Spleen (tissue), 11 donors: ENCODE data around the gene JTB. TPM values are rescaled to one million over a fixed set of nuclear protein-coding genes. Genes with fewer than 3 reads are reported as not detected.

Experiments
- DNase-seq: peaks from one replicate; pipeline ENCODE4 v3.0.0-alpha.2; 2020
- H3K27ac ChIP-seq, 8 donors: fragments of 200-600 bp; sonication (generic) in 7 of 8; 1 replicate in 4 of 8; 2 replicates in 4 of 8; pipeline versions ENCODE4 v1.5.0 to v1.8.0; 2016 to 2021; ENCODE audit warnings: inconsistent platforms in 4 of 8, mild to moderate bottlenecking in 4 of 8, moderate library complexity in 1 of 8
- H3K27me3 ChIP-seq, 7 donors: fragments of 200-600 bp; sonication (generic) in 6 of 7; replicated peaks in 1 of 7; 1 replicate in 4 of 7; 2 replicates in 3 of 7; pipeline versions ENCODE4 v1.5.0 to v1.8.0; 2016 to 2021; ENCODE audit warnings: inconsistent platforms in 3 of 7, mild to moderate bottlenecking in 1 of 7
- H3K36me3 ChIP-seq, 6 donors: fragments of 200-600 bp; sonication (generic) in 5 of 6; 1 replicate in 4 of 6; 2 replicates in 2 of 6; pipeline versions ENCODE4 v1.5.0 to v1.8.0; 2016 to 2021; ENCODE audit warnings: inconsistent platforms in 2 of 6
- H3K4me1 ChIP-seq, 6 donors: fragments of 200-600 bp; sonication (generic) in 5 of 6; 1 replicate in 3 of 6; 2 replicates in 3 of 6; pipeline versions ENCODE4 v1.5.0 to v1.8.0; 2016 to 2021; ENCODE audit warnings: inconsistent platforms in 3 of 6
- H3K4me3 ChIP-seq, 8 donors: fragments of 200-600 bp; sonication (generic) in 7 of 8; 1 replicate in 4 of 8; 2 replicates in 4 of 8; pipeline versions ENCODE4 v1.5.0 to v1.8.0; 2016 to 2021; ENCODE audit warnings: inconsistent platforms in 4 of 8, mild to moderate bottlenecking in 4 of 8, moderate library complexity in 2 of 8
- H3K9me3 ChIP-seq, 8 donors: fragments of 200-600 bp; sonication (generic) in 7 of 8; 1 replicate in 4 of 8; 2 replicates in 4 of 8; pipeline versions ENCODE4 v1.5.0 to v1.8.0; 2016 to 2021; ENCODE audit warnings: inconsistent platforms in 4 of 8
- CTCF ChIP-seq, 11 experiments: fragments of 200-600 bp in 7 of 11; fragments of 450-650 bp in 4 of 11; sonication (generic) in 4 of 11; IDR thresholded peaks in 8 of 11; conservative IDR thresholded peaks in 3 of 11; 1 replicate in 7 of 11; 2 replicates in 4 of 11; pipeline versions ENCODE4 v1.4.0 to v1.8.0; 2016 to 2021; ENCODE audit warnings: antibody characterized with exemption in 11 of 11, inconsistent platforms in 4 of 11, mild to moderate bottlenecking in 1 of 11
- POLR2A ChIP-seq, 3 donors: fragments of 450-650 bp; IDR thresholded peaks; one replicate each; pipeline ENCODE4 v1.5.1; 2017; ENCODE audit warnings: antibody characterized with exemption in 3 of 3, mild to moderate bottlenecking in 1 of 3
- POLR2AphosphoS5 ChIP-seq, 3 donors: sonication (generic); formaldehyde crosslinking; IDR thresholded peaks; one replicate each; pipeline ENCODE4 v1.5.1; 2017; ENCODE audit warnings: antibody characterized with exemption in 3 of 3
- WGBS, 5 donors: extraction: QIAGEN DNeasy Blood & Tissue Kit in 3 of 5; methylation state at CpG; one replicate each; pipeline versions ENCODE4 v1.1.5 to v1.1.7; 2013 to 2018; 5-methylcytosine and 5-hydroxymethylcytosine counted together
- intact Hi-C: fragments of 100-400 bp; cut with DNase I; formaldehyde crosslinking; loops from one replicate; pipeline ENCODE4 v1.15.0; 2023; ENCODE audit warnings: low total_unique reads
- polyA plus RNA-seq, 3 donors: library from polyadenylated mRNA; stranded (reverse); fragments of 200-250 nt; gene quantifications; one replicate each; pipeline ENCODE4 v1.2.1, GENCODE V29; 2013
- total RNA-seq, 7 donors: library from RNA; depleted of rRNA in 3 of 7; stranded (reverse); fragments of >200 nt in 3 of 7; fragmentation: NEBNext Ultra II Directional in 4 of 7; extraction: Animal tissue kit (Norgen Biotek cat#: 25700) in 4 of 7; gene quantifications; one replicate each; pipeline versions ENCODE4 v1.1.0 to v1.2.1, GENCODE V29; 2016 to 2021
- donor health status: healthy with polysubstance abuse.
- donor health status: DM: no; HTN: no; CAD: no; lungs with moderate emphysema.
- donor health status: DM: no; HTN: no; CAD: no.
- donor health status: Bipolar disorder and iron deficiency.
- donor health status: healthy.
- donor health status: DM: no; HTN: no; CAD: no.
- donor health status: DM: yes; HTN: yes; CAD: no.

JTB gene
- total and polyA plus RNA-seq, 10 donors, result 97.9 to 243 (median 194) TPM

GRCh38 chr1:153941826-153942725, 35.4 kb downstream of the JTB start:
- no peaks in the 10 kb centered on the region for H3K27me3 ChIP-seq
- WGBS, 5 donors, result 93 to 96% (median 95%) methylated on average over 20 to 34 of the region's 34 CpGs
- peak; percentile 75 for DNase-seq
- TF ChIP-seq POLR2A (IDR thresholded peaks at IDR 0.05), result no peak
- peak in 2 of 3 donors; percentile 41 to 60 for TF ChIP-seq POLR2AphosphoS5 (IDR thresholded peaks at IDR 0.05)
- intact Hi-C loops, result no loop called here
- H3K36me3 ChIP-seq, result peaks cover 2 to 73% (median 66%) of the 10 kb centered on the region in 6 donors
- H3K4me3 ChIP-seq, result no peak overlapping the region
- H3K9me3 ChIP-seq, result no peaks in the 10 kb centered on the region
- H3K27ac ChIP-seq, result peak overlapping the region in 2 of 8 donors; percentile 100
- H3K4me1 ChIP-seq, result peaks cover 13 to 58% (median 39%) of the 10 kb centered on the region in 6 donors

- no peaks in the 10 kb centered on the region for H3K27me3 ChIP-seq
- intact Hi-C loops, result no loop called here
- TF ChIP-seq CTCF (IDR thresholded peaks at IDR 0.05 in 8 of 11, conservative IDR thresholded peaks at IDR 0.05 in 3 of 11), result no peak
- TF ChIP-seq POLR2A (IDR thresholded peaks at IDR 0.05), result no peak
- peak in 1 of 3 donors; percentile 61 for TF ChIP-seq POLR2AphosphoS5 (IDR thresholded peaks at IDR 0.05)
- H3K4me1 ChIP-seq, result peaks cover 8 to 52% (median 33%) of the 10 kb centered on the region in 6 donors
- DNase-seq, result peak; percentile 73
- H3K36me3 ChIP-seq, result peaks cover 6 to 85% (median 79%) of the 10 kb centered on the region in 6 donors
- H3K4me3 ChIP-seq, result no peak overlapping the region
- WGBS, 5 donors, result 93 to 99% (median 94%) methylated on average over 8 of the region's 8 CpGs
- no peaks in the 10 kb centered on the region for H3K9me3 ChIP-seq
- H3K27ac ChIP-seq, result peak overlapping the region in 1 of 8 donors; percentile 24
Observed at GRCh38 chr1:153940756-153941155, 36.7 kb downstream of the JTB start.

GRCh38 chr1:153939476-153939875, 38.0 kb downstream of the JTB start:
- Histone ChIP-seq H3K4me1 (peaks cover 8 to 39% (median 24%) of the 10 kb centered on the region in 6 donors), H3K9me3 (no peaks in the 10 kb centered on the region), H3K27ac (no peak overlapping the region), H3K27me3 (no peaks in the 10 kb centered on the region), H3K4me3 (no peak overlapping the region), H3K36me3 (peaks cover 7 to 98% (median 92%) of the 10 kb centered on the region in 6 donors)
- intact Hi-C loops, result no loop called here
- 89 to 99% (median 96%) methylated on average over 12 of the region's 12 CpGs for WGBS, 5 donors
- TF ChIP-seq POLR2AphosphoS5 (IDR thresholded peaks at IDR 0.05), result peak in 1 of 3 donors; percentile 55
- TF ChIP-seq POLR2A (IDR thresholded peaks at IDR 0.05), result no peak
- TF ChIP-seq CTCF (IDR thresholded peaks at IDR 0.05 in 8 of 11, conservative IDR thresholded peaks at IDR 0.05 in 3 of 11), result no peak
- DNase-seq, result peak; percentile 60

DNA sequence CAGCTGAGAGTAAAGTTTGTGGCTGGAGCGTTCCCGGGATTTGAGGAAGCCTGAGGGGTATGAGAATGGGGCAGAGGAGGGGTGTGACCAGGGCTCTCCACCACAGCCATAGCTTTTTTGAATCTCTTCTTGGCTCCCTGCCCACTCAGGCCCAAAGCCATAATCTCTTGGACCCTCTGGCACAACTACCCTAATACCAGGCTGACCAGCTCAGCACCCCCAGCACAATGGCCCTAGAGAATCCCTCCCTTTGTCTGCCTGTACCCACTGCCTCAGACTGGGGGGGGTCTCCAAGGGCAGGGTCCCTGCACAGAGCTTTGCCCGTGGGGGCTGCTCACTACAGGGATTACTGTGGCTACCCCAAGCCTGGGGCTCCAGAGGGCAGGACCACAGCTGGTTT, 38.5 kb downstream of the JTB start:
- H3K36me3 ChIP-seq, result peaks cover 7 to 100% (median 96%) of the 10 kb centered on the region in 6 donors
- no peak overlapping the region for H3K27ac ChIP-seq
- no peaks in the 10 kb centered on the region for H3K9me3 ChIP-seq
- no peak overlapping the region for H3K4me3 ChIP-seq
- peak; percentile 56 for DNase-seq
- TF ChIP-seq CTCF (IDR thresholded peaks at IDR 0.05 in 8 of 11, conservative IDR thresholded peaks at IDR 0.05 in 3 of 11) (no peak), POLR2A (IDR thresholded peaks at IDR 0.05) (no peak), POLR2AphosphoS5 (IDR thresholded peaks at IDR 0.05) (no peak)
- 84 to 96% (median 94%) methylated on average over 2 to 3 of the region's 3 CpGs for WGBS, 5 donors
- intact Hi-C loops, result no loop called here
- H3K4me1 ChIP-seq, result peaks cover 4 to 34% (median 19%) of the 10 kb centered on the region in 6 donors
- H3K27me3 ChIP-seq, result no peaks in the 10 kb centered on the region
